Activated naive CD8-positive, alpha-beta T cell treated with anti-CD3 and anti-CD28 coated beads, Interleukin-2, amount 10 ng/mL, durations not matched to agents 7 days and 5 days (primary cell): ENCODE measurements around the gene PTDSS2. TPM values are rescaled to one million over a fixed set of nuclear protein-coding genes. Genes with fewer than 3 reads are reported as not detected.
"Not testable (repeated sequence)": the region's sequence is repeated elsewhere in the genome, so short reads cannot be mapped to it uniquely, and the experiment has no call there.

Experiments
- ATAC-seq: fragments of 150-1000 bp; cut with Tn5 transposase; one replicate; pipeline ENCODE4 v1.10.0; 2021; ENCODE audit warnings: low read depth, moderate library complexity
- POLR2A ChIA-PET: fragments of 350-600 bp; sonication (Branson Sonifier 250); formaldehyde crosslinking; loops from one replicate; lab custom pipeline; 2021; ENCODE audit warnings: antibody characterized with exemption; lab: Charles Lee
- DNase-seq: peaks from one replicate; pipeline ENCODE4 v3.0.0; 2021
- H3K27ac Mint-ChIP-seq: one replicate; pipeline ENCODE4 v1.8.0; 2022; ENCODE audit warnings: mild to moderate bottlenecking, mixed read lengths
- H3K27me3 Mint-ChIP-seq: one replicate; pipeline ENCODE4 v1.8.0; 2022; ENCODE audit warnings: mild to moderate bottlenecking, moderate library complexity, mixed read lengths
- H3K36me3 Mint-ChIP-seq: one replicate; pipeline ENCODE4 v1.8.0; 2021; ENCODE audit warnings: mild to moderate bottlenecking, mixed read lengths
- H3K4me1 Mint-ChIP-seq: one replicate; pipeline ENCODE4 v1.8.0; 2021; ENCODE audit warnings: mixed read lengths
- H3K4me3 Mint-ChIP-seq: one replicate; pipeline ENCODE4 v1.8.0; 2022; ENCODE audit warnings: mild to moderate bottlenecking, moderate library complexity, mixed read lengths
- H3K9me3 Mint-ChIP-seq: one replicate; pipeline ENCODE4 v1.8.0; 2021; ENCODE audit warnings: mixed read lengths
- total RNA-seq, 2 experiments: library from RNA; stranded (reverse); gene quantifications; one replicate each; pipeline ENCODE4 v1.2.3, GENCODE V29; 2021

PTDSS2 gene
- total RNA-seq, 2 experiments from 2014 or later, result 27.6 to 27.8 TPM

- no peak overlapping the region for H3K4me3 Mint-ChIP-seq
- POLR2A ChIA-PET, result interaction anchor here (1.4 to 3.7 kb wide), 2 partner anchors 8 to 91 kb away, joined by 8 to 47 read pairs; partner anchors contain the start of gene SIGIRR
- ATAC-seq (no peak), DNase-seq (peak; percentile 44)
- H3K27me3 Mint-ChIP-seq, result no peaks in the 10 kb centered on the region
- H3K27ac Mint-ChIP-seq, result no peak overlapping the region
- H3K36me3 Mint-ChIP-seq, result peaks cover 3% of the 10 kb centered on the region
- no peaks in the 10 kb centered on the region for H3K9me3 Mint-ChIP-seq
- H3K4me1 Mint-ChIP-seq, result peaks cover 9% of the 10 kb centered on the region
Observed at GRCh38 chr11:408154-409007, 41.7 kb upstream of the PTDSS2 start.

GRCh38 chr11:409008-409599, 41.0 kb upstream of the PTDSS2 start:
- POLR2A ChIA-PET, result interaction anchor here (1.5 kb wide), 1 partner anchor 33 kb away, joined by 4 read pairs; the partner anchor contains the start of gene ANO9

GRCh38 chr11:409600-410483, 40.2 kb upstream of the PTDSS2 start:
- H3K9me3 Mint-ChIP-seq, result no peaks in the 10 kb centered on the region
- ATAC-seq (no peak), DNase-seq (peak; percentile 33)
- no peaks in the 10 kb centered on the region for H3K27me3 Mint-ChIP-seq
- H3K27ac Mint-ChIP-seq, result no peak overlapping the region
- POLR2A ChIA-PET, result interaction anchor here (1.5 kb wide), 1 partner anchor 32 kb away, joined by 4 read pairs; the partner anchor contains the start of gene ANO9
- peaks cover 17% of the 10 kb centered on the region for H3K4me1 Mint-ChIP-seq
- no peak overlapping the region for H3K4me3 Mint-ChIP-seq
- peaks cover 8% of the 10 kb centered on the region for H3K36me3 Mint-ChIP-seq

More at GRCh38 chr11:409008-409599, 41.0 kb upstream of the PTDSS2 start:
- Mint-ChIP-seq H3K27ac (no peak overlapping the region), H3K4me3 (no peak overlapping the region), H3K9me3 (no peaks in the 10 kb centered on the region), H3K4me1 (peaks cover 11% of the 10 kb centered on the region), H3K36me3 (peaks cover 4% of the 10 kb centered on the region), H3K27me3 (no peaks in the 10 kb centered on the region)
- no peak for ATAC-seq
- DNase-seq, result peak; percentile 32

- POLR2A ChIA-PET, result interaction anchor here (1.5 kb wide), 1 partner anchor 31 kb away, joined by 4 read pairs; the partner anchor contains the start of gene ANO9
- H3K4me3 Mint-ChIP-seq, H3K36me3 Mint-ChIP-seq, H3K9me3 Mint-ChIP-seq, H3K27me3 Mint-ChIP-seq, DNase-seq, H3K27ac Mint-ChIP-seq, ATAC-seq: not testable (repeated sequence)
- H3K4me1 Mint-ChIP-seq, result peaks cover 16% of the 10 kb centered on the region
Observed at GRCh38 chr11:410711-411110, 39.4 kb upstream of the PTDSS2 start.

GRCh38 chr11:411520-411919, 38.6 kb upstream of the PTDSS2 start:
- H3K36me3 Mint-ChIP-seq, DNase-seq, H3K27ac Mint-ChIP-seq, POLR2A ChIA-PET, ATAC-seq, H3K9me3 Mint-ChIP-seq, H3K27me3 Mint-ChIP-seq, H3K4me3 Mint-ChIP-seq: not testable (repeated sequence)
- peaks cover 19% of the 10 kb centered on the region for H3K4me1 Mint-ChIP-seq

GRCh38 chr11:412641-413119, 37.4 kb upstream of the PTDSS2 start:
- no peaks in the 10 kb centered on the region for H3K9me3 Mint-ChIP-seq
- peaks cover 18% of the 10 kb centered on the region for H3K4me1 Mint-ChIP-seq
- POLR2A ChIA-PET, result interaction anchor here (0.6 to 1.3 kb wide), 2 partner anchors 27 to 39 kb away, joined by 3 to 4 read pairs; no protein-coding TSS in a partner anchor
- peak overlapping the region; percentile 97 for H3K4me3 Mint-ChIP-seq
- H3K27ac Mint-ChIP-seq, result no peak overlapping the region
- no peak for ATAC-seq
- DNase-seq, result peak; percentile 39
- peaks cover 6% of the 10 kb centered on the region for H3K36me3 Mint-ChIP-seq
- H3K27me3 Mint-ChIP-seq, result no peaks in the 10 kb centered on the region

- H3K36me3 Mint-ChIP-seq, result peaks cover 6% of the 10 kb centered on the region
- H3K27ac Mint-ChIP-seq, result peak overlapping the region; percentile 86
- peak; percentile 41 for DNase-seq
- peak overlapping the region; percentile 97 for H3K4me3 Mint-ChIP-seq
- H3K27me3 Mint-ChIP-seq, result no peaks in the 10 kb centered on the region
- POLR2A ChIA-PET, result interaction anchor here (0.6 to 6.0 kb wide), 9 partner anchors 26 to 206 kb away, joined by 3 to 118 read pairs (median 6); partner anchors contain the start of genes ANO9, BET1L, PHRF1 and PTDSS2
- H3K9me3 Mint-ChIP-seq, result no peaks in the 10 kb centered on the region
- no peak for ATAC-seq
- H3K4me1 Mint-ChIP-seq, result peaks cover 15% of the 10 kb centered on the region
Observed at GRCh38 chr11:413120-414081, 36.7 kb upstream of the PTDSS2 start.

GRCh38 chr11:414318-414857, 35.7 kb upstream of the PTDSS2 start:
- peak; percentile 24 for ATAC-seq
- no peak for DNase-seq
- H3K36me3 Mint-ChIP-seq, result peaks cover 6% of the 10 kb centered on the region
- POLR2A ChIA-PET, result interaction anchor here (0.7 to 6.0 kb wide), 16 partner anchors 8 to 207 kb away, joined by 3 to 118 read pairs (median 4); partner anchors contain the start of genes ANO9, BET1L, IFITM2 and PHRF1
- H3K27me3 Mint-ChIP-seq, result no peaks in the 10 kb centered on the region
- no peaks in the 10 kb centered on the region for H3K9me3 Mint-ChIP-seq
- H3K4me3 Mint-ChIP-seq, result peak overlapping the region; percentile 97
- H3K4me1 Mint-ChIP-seq, result peaks cover 15% of the 10 kb centered on the region
- H3K27ac Mint-ChIP-seq, result peak overlapping the region; percentile 86

GRCh38 chr11:415640-416041, 34.4 kb upstream of the PTDSS2 start:
- no peak for ATAC-seq
- H3K36me3 Mint-ChIP-seq, result peaks cover 6% of the 10 kb centered on the region
- DNase-seq, result peak; percentile 63
- H3K9me3 Mint-ChIP-seq, result no peaks in the 10 kb centered on the region
- peak overlapping the region; percentile 97 for H3K4me3 Mint-ChIP-seq
- POLR2A ChIA-PET, result interaction anchor here (0.7 to 6.0 kb wide), 18 partner anchors 9 to 208 kb away, joined by 3 to 118 read pairs (median 6); partner anchors contain the start of genes ANO9, BET1L, PTDSS2 and RIC8A
- H3K27me3 Mint-ChIP-seq, result no peaks in the 10 kb centered on the region
- H3K4me1 Mint-ChIP-seq, result peaks cover 15% of the 10 kb centered on the region
- H3K27ac Mint-ChIP-seq, result peak overlapping the region; percentile 86

GRCh38 chr11:416051-416756, 33.9 kb upstream of the PTDSS2 start:
- DNase-seq (peak; percentile 59), ATAC-seq (no peak)
- H3K9me3 Mint-ChIP-seq, result no peaks in the 10 kb centered on the region

More at GRCh38 chr11:416051-416756, 33.9 kb upstream of the PTDSS2 start:
- peak overlapping the region; percentile 97 for H3K4me3 Mint-ChIP-seq
- H3K36me3 Mint-ChIP-seq, result peaks cover 6% of the 10 kb centered on the region
- POLR2A ChIA-PET, result interaction anchor here (0.6 to 6.0 kb wide), 19 partner anchors 10 to 332 kb away, joined by 3 to 118 read pairs (median 5); partner anchors contain the start of genes ANO9, BET1L, HRAS and PTDSS2
- peak overlapping the region; percentile 86 for H3K27ac Mint-ChIP-seq
- H3K27me3 Mint-ChIP-seq, result no peaks in the 10 kb centered on the region
- H3K4me1 Mint-ChIP-seq, result peaks cover 15% of the 10 kb centered on the region
